H9 (cell line): ENCODE data around the gene BPIFB6. TPM values are rescaled to one million over a fixed set of nuclear protein-coding genes. Genes with fewer than 3 reads are reported as not detected.

Source experiments
- DNase-seq: peaks from one replicate; pipeline ENCODE4 v3.0.0-alpha.2; 2017
- H2AFZ ChIP-seq: one replicate; pipeline ENCODE4 v1.6.1; 2013; ENCODE audit warnings: mild to moderate bottlenecking, low read length, control low read depth, moderate library complexity
- H2AK5ac ChIP-seq: 2 replicates; pipeline ENCODE4 v1.6.1; 2013; ENCODE audit warnings: low read length, control low read depth, mixed read lengths; ENCODE audit not compliant: insufficient read length
- H2BK120ac ChIP-seq: one replicate; pipeline ENCODE4 v1.6.1; 2013; ENCODE audit warnings: low read depth, mild to moderate bottlenecking, low read length, control low read depth, inconsistent platforms; ENCODE audit not compliant: poor library complexity, severe bottlenecking
- H2BK12ac ChIP-seq: 2 replicates; pipeline ENCODE4 v1.6.1; 2013; ENCODE audit warnings: low read length, control low read depth, mixed read lengths, low read depth; ENCODE audit not compliant: insufficient read length
- H2BK15ac ChIP-seq: 2 replicates; pipeline ENCODE4 v1.6.1; 2013; ENCODE audit warnings: low read depth, low read length, control low read depth
- H2BK20ac ChIP-seq: one replicate; pipeline ENCODE4 v1.6.1; 2013; ENCODE audit warnings: low read depth, mild to moderate bottlenecking, low read length, control low read depth, inconsistent platforms; ENCODE audit not compliant: poor library complexity, severe bottlenecking
- H2BK5ac ChIP-seq: 2 replicates; pipeline ENCODE4 v1.6.1; 2013; ENCODE audit warnings: low read length, control low read depth, mixed read lengths; ENCODE audit not compliant: insufficient read length
- H3K14ac ChIP-seq: 2 replicates; pipeline ENCODE4 v1.6.1; 2013; ENCODE audit warnings: low read length, control low read depth; ENCODE audit not compliant: insufficient read depth
- H3K18ac ChIP-seq: 2 replicates; pipeline ENCODE4 v1.6.1; 2013; ENCODE audit warnings: low read depth, mild to moderate bottlenecking, mixed read lengths, low read length, control low read depth; ENCODE audit not compliant: insufficient read length
- H3K23ac ChIP-seq: 2 replicates; pipeline ENCODE4 v1.6.1; 2013; ENCODE audit warnings: low read length, control low read depth, mixed read lengths, low read depth; ENCODE audit not compliant: insufficient read length
- H3K23me2 ChIP-seq: 2 replicates; pipeline ENCODE4 v1.6.1; 2013; ENCODE audit warnings: low read depth, mild to moderate bottlenecking, mixed read lengths, low read length, control low read depth; ENCODE audit not compliant: insufficient read length, poor library complexity, severe bottlenecking
- H3K27ac ChIP-seq: 2 replicates; pipeline ENCODE4 v1.5.1; 2013; ENCODE audit warnings: low read length, control low read depth, mixed read lengths, low read depth; ENCODE audit not compliant: insufficient read length
- H3K27me3 ChIP-seq: 2 replicates; pipeline ENCODE4 v1.6.1; 2013; ENCODE audit warnings: low read length, control low read depth, inconsistent platforms; ENCODE audit not compliant: insufficient read depth
- H3K4ac ChIP-seq: 2 replicates; pipeline ENCODE4 v1.6.1; 2013; ENCODE audit warnings: low read depth, mild to moderate bottlenecking, control low read depth, inconsistent platforms, low read length, moderate library complexity
- H3K4me1 ChIP-seq: 2 replicates; pipeline ENCODE4 v1.6.1; 2013; ENCODE audit warnings: low read length, control low read depth, inconsistent platforms; ENCODE audit not compliant: insufficient read depth
- H3K4me2 ChIP-seq: 2 replicates; pipeline ENCODE4 v1.6.1; 2013; ENCODE audit warnings: low read length, control low read depth, mixed read lengths; ENCODE audit not compliant: insufficient read length, insufficient read depth
- H3K56ac ChIP-seq: 2 replicates; pipeline ENCODE4 v1.6.1; 2013; ENCODE audit warnings: low read depth, mild to moderate bottlenecking, mixed read lengths, low read length, control low read depth; ENCODE audit not compliant: insufficient read length
- H3K79me1 ChIP-seq: 2 replicates; pipeline ENCODE4 v1.6.1; 2013; ENCODE audit warnings: low read depth, mild to moderate bottlenecking, moderate library complexity, low read length, control low read depth, inconsistent platforms; ENCODE audit not compliant: insufficient read depth, poor library complexity, severe bottlenecking
- H3K79me2 ChIP-seq: 2 replicates; pipeline ENCODE4 v1.6.1; 2013; ENCODE audit warnings: low read length, control low read depth, inconsistent platforms; ENCODE audit not compliant: insufficient read depth
- H3K9ac ChIP-seq: 2 replicates; pipeline ENCODE4 v1.6.1; 2013; ENCODE audit warnings: low read length, control low read depth, mixed read lengths; ENCODE audit not compliant: insufficient read length; ENCODE audit errors: extremely low read depth
- H3K9me3 ChIP-seq: one replicate; pipeline ENCODE4 v1.6.1; 2013; ENCODE audit warnings: low read depth, low read length, inconsistent platforms; ENCODE audit not compliant: control insufficient read depth
- H3T11ph ChIP-seq: one replicate; pipeline ENCODE4 v1.6.1; 2013; ENCODE audit warnings: mild to moderate bottlenecking, low read length, control low read depth, inconsistent platforms
- H4K20me1 ChIP-seq: one replicate; pipeline ENCODE4 v1.6.1; 2013; ENCODE audit not compliant: control insufficient read depth, insufficient read length, insufficient read depth
- H4K5ac ChIP-seq: 2 replicates; pipeline ENCODE4 v1.6.1; 2013; ENCODE audit warnings: low read depth, mild to moderate bottlenecking, mixed read lengths, low read length, control low read depth; ENCODE audit not compliant: insufficient read length
- H4K8ac ChIP-seq: replicated peaks from 2 replicates; pipeline ENCODE4 v1.6.1; 2013; ENCODE audit warnings: low read length, control low read depth, mixed read lengths, low read depth; ENCODE audit not compliant: insufficient read length
- H4K91ac ChIP-seq: 2 replicates; pipeline ENCODE4 v1.6.1; 2013; ENCODE audit warnings: low read depth, mild to moderate bottlenecking, moderate library complexity, mixed read lengths, low read length, control low read depth; ENCODE audit not compliant: insufficient read length
- H3K27ac Mint-ChIP-seq, 3 experiments: 2 replicates in 2 of 3; 3 replicates in 1 of 3; pipeline ENCODE4 v1.8.0; 2020 to 2021; ENCODE audit warnings: mixed read lengths in 3 of 3, mild to moderate bottlenecking in 1 of 3, moderate library complexity in 1 of 3
- H3K27me3 Mint-ChIP-seq: 2 replicates; pipeline ENCODE4 v1.8.0; 2021; ENCODE audit warnings: low read depth, mild to moderate bottlenecking, moderate library complexity, mixed read lengths
- H3K36me3 Mint-ChIP-seq, 3 experiments: 2 replicates in 2 of 3; 3 replicates in 1 of 3; pipeline ENCODE4 v1.8.0; 2020 to 2021; ENCODE audit warnings: low read depth in 3 of 3, mixed read lengths in 3 of 3; ENCODE audit not compliant: insufficient read depth in 1 of 3
- H3K4me1 Mint-ChIP-seq, 2 experiments: 2 replicates each; pipeline ENCODE4 v1.8.0; 2020; ENCODE audit warnings: mixed read lengths in 2 of 2
- H3K4me3 Mint-ChIP-seq, 2 experiments: 2 replicates in 1 of 2; 3 replicates in 1 of 2; pipeline ENCODE4 v1.8.0; 2020 to 2021; ENCODE audit warnings: mild to moderate bottlenecking in 2 of 2, mixed read lengths in 2 of 2, moderate library complexity in 1 of 2
- H3K9me3 Mint-ChIP-seq, 2 experiments: 2 replicates in 1 of 2; 3 replicates in 1 of 2; pipeline ENCODE4 v1.8.0; 2020; ENCODE audit warnings: mild to moderate bottlenecking in 2 of 2, mixed read lengths in 2 of 2, moderate library complexity in 1 of 2
- WGBS: extraction: QIAGEN DNeasy Blood & Tissue Kit; methylation state at CpG from one replicate; pipeline ENCODE4 v1.1.7; 2013; ENCODE audit warnings: missing lambda C conversion rate, low lambda C conversion rate, mixed read lengths; ENCODE audit not compliant: insufficient read length; ENCODE audit errors: extremely low coverage; 5-methylcytosine and 5-hydroxymethylcytosine counted together
- total RNA-seq: library from RNA; stranded (reverse); gene quantifications from 2 replicates; pipeline ENCODE4 v1.2.1, GENCODE V29; 2021
- TF ChIP-seq, protein P1 (sequence below): fragments of 200-600 bp; sonication (generic); conservative IDR thresholded peaks from 3 replicates; pipeline ENCODE4 v1.8.0; 2021; ENCODE audit warnings: antibody characterized with exemption, mild to moderate bottlenecking

Gene BPIFB6
- total RNA-seq, 1 experiment from 2014 or later: not detected

DNA sequence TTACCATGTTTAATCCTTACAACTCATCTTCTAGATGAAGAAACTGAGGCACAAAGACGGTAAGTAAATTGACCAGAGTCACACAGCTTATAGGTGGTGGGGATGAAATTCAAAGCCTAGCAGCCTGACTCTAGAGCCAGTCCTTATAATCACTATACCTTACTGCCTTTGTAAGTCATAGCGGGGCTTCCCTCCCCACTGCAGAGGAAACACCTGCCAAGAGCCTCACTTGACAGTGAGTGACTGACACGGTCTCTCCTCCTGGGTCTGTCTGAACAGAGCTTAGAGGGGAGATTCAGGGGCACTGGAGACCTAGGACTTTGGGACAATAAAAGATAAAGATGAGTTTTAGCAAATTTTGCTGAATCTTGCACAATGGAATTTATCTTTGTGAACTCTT lies 40.1 kb upstream of the BPIFB6 start:
- H2BK20ac ChIP-seq: no peak overlapping the region
- no peak overlapping the region for H3K4me3 Mint-ChIP-seq
- H3K56ac ChIP-seq: no peak overlapping the region
- H2BK5ac ChIP-seq: no peak overlapping the region
- no peak overlapping the region for H3K27ac ChIP-seq
- H3K79me2 ChIP-seq: no peaks in the 10 kb centered on the region
- no peak overlapping the region for H2BK15ac ChIP-seq
- H3K23me2 ChIP-seq: no peaks in the 10 kb centered on the region
- H3T11ph ChIP-seq: no peak overlapping the region
- H3K9ac ChIP-seq: no peak overlapping the region
- no peaks in the 10 kb centered on the region for H3K36me3 Mint-ChIP-seq
- H3K4me1 ChIP-seq: no peaks in the 10 kb centered on the region
- no peak overlapping the region for H4K91ac ChIP-seq
- no peak overlapping the region for H2BK12ac ChIP-seq
- H3K14ac ChIP-seq: no peak overlapping the region
- no peak overlapping the region for H3K27ac Mint-ChIP-seq
- H3K23ac ChIP-seq: no peak overlapping the region
- no CpG with 5 or more reads among the region's 3 CpGs for WGBS
- H4K8ac ChIP-seq: no peak overlapping the region
- H3K18ac ChIP-seq: no peak overlapping the region
- TF ChIP-seq, protein P1, sequence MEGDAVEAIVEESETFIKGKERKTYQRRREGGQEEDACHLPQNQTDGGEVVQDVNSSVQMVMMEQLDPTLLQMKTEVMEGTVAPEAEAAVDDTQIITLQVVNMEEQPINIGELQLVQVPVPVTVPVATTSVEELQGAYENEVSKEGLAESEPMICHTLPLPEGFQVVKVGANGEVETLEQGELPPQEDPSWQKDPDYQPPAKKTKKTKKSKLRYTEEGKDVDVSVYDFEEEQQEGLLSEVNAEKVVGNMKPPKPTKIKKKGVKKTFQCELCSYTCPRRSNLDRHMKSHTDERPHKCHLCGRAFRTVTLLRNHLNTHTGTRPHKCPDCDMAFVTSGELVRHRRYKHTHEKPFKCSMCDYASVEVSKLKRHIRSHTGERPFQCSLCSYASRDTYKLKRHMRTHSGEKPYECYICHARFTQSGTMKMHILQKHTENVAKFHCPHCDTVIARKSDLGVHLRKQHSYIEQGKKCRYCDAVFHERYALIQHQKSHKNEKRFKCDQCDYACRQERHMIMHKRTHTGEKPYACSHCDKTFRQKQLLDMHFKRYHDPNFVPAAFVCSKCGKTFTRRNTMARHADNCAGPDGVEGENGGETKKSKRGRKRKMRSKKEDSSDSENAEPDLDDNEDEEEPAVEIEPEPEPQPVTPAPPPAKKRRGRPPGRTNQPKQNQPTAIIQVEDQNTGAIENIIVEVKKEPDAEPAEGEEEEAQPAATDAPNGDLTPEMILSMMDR: no peak
- H4K5ac ChIP-seq: no peak overlapping the region
- H2AFZ ChIP-seq: no peak overlapping the region
- no peak for DNase-seq
- H3K4me1 Mint-ChIP-seq: no peaks in the 10 kb centered on the region
- H3K27me3 Mint-ChIP-seq: peaks cover 2% of the 10 kb centered on the region
- no peaks in the 10 kb centered on the region for H3K9me3 ChIP-seq
- no peak overlapping the region for H3K4me2 ChIP-seq
- no peaks in the 10 kb centered on the region for H3K79me1 ChIP-seq
- H2AK5ac ChIP-seq: no peak overlapping the region
- no peaks in the 10 kb centered on the region for H3K9me3 Mint-ChIP-seq
- H2BK120ac ChIP-seq: no peak overlapping the region
- no peaks in the 10 kb centered on the region for H4K20me1 ChIP-seq
- H3K27me3 ChIP-seq: no peaks in the 10 kb centered on the region
- no peak overlapping the region for H3K4ac ChIP-seq
